Measurements from ENCODE around the gene XPOT.

Gene XPOT

GRCh38 chr12:64459394-64459891 is 55.3 kb downstream of the XPOT start:
- H3K9ac ChIP-seq (ENCODE audit: low read depth in 1 of 2, low read length in 2 of 2) = peak overlapping the region; percentile 19 to 36
- peaks cover 14 to 15% of the 10 kb centered on the region in 2 donors for H3K36me3 ChIP-seq (ENCODE audit: control insufficient read depth in 2 of 2, insufficient read depth in 2 of 2, low read length in 2 of 2)
- peaks cover 6 to 7% of the 10 kb centered on the region in 2 donors for H3K4me1 ChIP-seq (ENCODE audit: control insufficient read depth in 2 of 2, insufficient read depth in 2 of 2, low read length in 2 of 2)
- peak overlapping the region; percentile 29 to 41 for H3K27ac ChIP-seq (ENCODE audit: low read depth in 2 of 2, low read length in 2 of 2)
- H3K9me3 ChIP-seq (ENCODE audit: control insufficient read depth in 2 of 2, low read length in 2 of 2) = no peaks in the 10 kb centered on the region
- H3K27me3 ChIP-seq (ENCODE audit: control insufficient read depth in 2 of 2, insufficient read depth in 2 of 2, low read length in 2 of 2) = no peaks in the 10 kb centered on the region
- H3K4me3 ChIP-seq (ENCODE audit: low read length in 2 of 2) = peak overlapping the region; percentile 50 to 53

DNA sequence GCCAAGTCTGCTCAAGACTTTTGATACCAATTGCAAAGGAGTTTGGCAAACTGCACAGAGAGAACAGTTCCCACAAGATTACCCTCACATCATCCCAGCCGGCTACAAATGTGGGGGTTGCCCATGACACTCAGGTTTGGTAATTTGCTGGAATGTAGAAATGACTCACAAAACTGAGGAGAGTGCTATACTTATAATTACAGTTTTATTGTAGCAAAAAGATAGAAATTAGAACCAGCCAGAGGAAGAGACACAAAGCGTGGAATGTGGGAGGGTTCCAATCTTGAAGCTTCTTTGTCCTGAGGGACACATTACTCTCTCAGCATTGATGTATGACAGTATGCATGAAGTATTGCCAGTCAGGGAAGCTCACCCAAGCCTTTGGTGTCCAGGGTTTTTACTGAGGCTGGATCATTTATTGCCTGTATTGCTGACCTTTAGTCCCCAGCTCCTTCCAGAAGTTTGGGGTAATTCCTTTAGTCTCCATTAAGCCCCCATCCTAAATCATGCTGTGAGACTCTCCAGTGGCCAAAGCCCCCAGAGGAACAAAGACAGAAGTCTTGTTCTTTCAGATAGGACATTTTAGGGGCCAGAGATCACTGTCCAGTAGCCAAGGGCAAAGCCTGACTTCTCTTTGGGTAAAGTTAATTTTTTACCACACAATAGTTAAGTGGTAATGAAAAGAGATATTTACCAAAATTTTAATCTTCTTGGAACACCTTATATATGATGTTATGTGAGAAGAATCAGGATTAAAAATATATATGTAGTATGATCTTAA is 57.6 kb downstream of the XPOT start:
- Histone ChIP-seq H3K36me3 (ENCODE audit: control insufficient read depth in 2 of 2, insufficient read depth in 2 of 2, low read length in 2 of 2) (peaks cover 29 to 32% of the 10 kb centered on the region in 2 donors), H3K9ac (ENCODE audit: low read depth in 1 of 2, low read length in 2 of 2) (no peak overlapping the region), H3K27me3 (ENCODE audit: control insufficient read depth in 2 of 2, insufficient read depth in 2 of 2, low read length in 2 of 2) (no peaks in the 10 kb centered on the region), H3K4me3 (ENCODE audit: low read length in 2 of 2) (no peak overlapping the region), H3K27ac (ENCODE audit: low read depth in 2 of 2, low read length in 2 of 2) (no peak overlapping the region), H3K9me3 (ENCODE audit: control insufficient read depth in 2 of 2, low read length in 2 of 2) (no peaks in the 10 kb centered on the region), H3K4me1 (ENCODE audit: control insufficient read depth in 2 of 2, insufficient read depth in 2 of 2, low read length in 2 of 2) (peaks cover 4 to 6% of the 10 kb centered on the region in 2 donors)

GRCh38 chr12:64466178-64466577 is 62.0 kb downstream of the XPOT start:
- no peaks in the 10 kb centered on the region for H3K9me3 ChIP-seq (ENCODE audit: control insufficient read depth in 2 of 2, low read length in 2 of 2)
- H3K27ac ChIP-seq (ENCODE audit: low read depth in 2 of 2, low read length in 2 of 2) = no peak overlapping the region
- no peaks in the 10 kb centered on the region for H3K27me3 ChIP-seq (ENCODE audit: control insufficient read depth in 2 of 2, insufficient read depth in 2 of 2, low read length in 2 of 2)
- H3K4me1 ChIP-seq (ENCODE audit: control insufficient read depth in 2 of 2, insufficient read depth in 2 of 2, low read length in 2 of 2) = no peaks in the 10 kb centered on the region
- H3K9ac ChIP-seq (ENCODE audit: low read depth in 1 of 2, low read length in 2 of 2) = no peak overlapping the region
- no peak overlapping the region for H3K4me3 ChIP-seq (ENCODE audit: low read length in 2 of 2)
- H3K36me3 ChIP-seq (ENCODE audit: control insufficient read depth in 2 of 2, insufficient read depth in 2 of 2, low read length in 2 of 2) = peaks cover 52 to 53% of the 10 kb centered on the region in 2 donors

- no peaks in the 10 kb centered on the region for H3K9me3 ChIP-seq (ENCODE audit: control insufficient read depth in 2 of 2, low read length in 2 of 2)
- H3K4me1 ChIP-seq (ENCODE audit: control insufficient read depth in 2 of 2, insufficient read depth in 2 of 2, low read length in 2 of 2) = no peaks in the 10 kb centered on the region
- no peak overlapping the region for H3K9ac ChIP-seq (ENCODE audit: low read depth in 1 of 2, low read length in 2 of 2)
- no peaks in the 10 kb centered on the region for H3K27me3 ChIP-seq (ENCODE audit: control insufficient read depth in 2 of 2, insufficient read depth in 2 of 2, low read length in 2 of 2)
- H3K27ac ChIP-seq (ENCODE audit: low read depth in 2 of 2, low read length in 2 of 2) = no peak overlapping the region
- no peak overlapping the region for H3K4me3 ChIP-seq (ENCODE audit: low read length in 2 of 2)
- peaks cover 55 to 61% of the 10 kb centered on the region in 2 donors for H3K36me3 ChIP-seq (ENCODE audit: control insufficient read depth in 2 of 2, insufficient read depth in 2 of 2, low read length in 2 of 2)
Observed at GRCh38 chr12:64468966-64469365, 64.8 kb downstream of the XPOT start.

GRCh38 chr12:64469455-64470142 is 65.4 kb downstream of the XPOT start:
- Histone ChIP-seq H3K27me3 (ENCODE audit: control insufficient read depth in 2 of 2, insufficient read depth in 2 of 2, low read length in 2 of 2) (no peaks in the 10 kb centered on the region), H3K4me1 (ENCODE audit: control insufficient read depth in 2 of 2, insufficient read depth in 2 of 2, low read length in 2 of 2) (no peaks in the 10 kb centered on the region), H3K4me3 (ENCODE audit: low read length in 2 of 2) (no peak overlapping the region), H3K9me3 (ENCODE audit: control insufficient read depth in 2 of 2, low read length in 2 of 2) (no peaks in the 10 kb centered on the region), H3K36me3 (ENCODE audit: control insufficient read depth in 2 of 2, insufficient read depth in 2 of 2, low read length in 2 of 2) (peaks cover 53 to 55% of the 10 kb centered on the region in 2 donors), H3K27ac (ENCODE audit: low read depth in 2 of 2, low read length in 2 of 2) (no peak overlapping the region), H3K9ac (ENCODE audit: low read depth in 1 of 2, low read length in 2 of 2) (no peak overlapping the region)

- Histone ChIP-seq H3K9ac (ENCODE audit: low read depth in 1 of 2, low read length in 2 of 2) (no peak overlapping the region), H3K36me3 (ENCODE audit: control insufficient read depth in 2 of 2, insufficient read depth in 2 of 2, low read length in 2 of 2) (peaks cover 54 to 56% of the 10 kb centered on the region in 2 donors), H3K4me3 (ENCODE audit: low read length in 2 of 2) (no peak overlapping the region), H3K27ac (ENCODE audit: low read depth in 2 of 2, low read length in 2 of 2) (no peak overlapping the region), H3K4me1 (ENCODE audit: control insufficient read depth in 2 of 2, insufficient read depth in 2 of 2, low read length in 2 of 2) (no peaks in the 10 kb centered on the region), H3K27me3 (ENCODE audit: control insufficient read depth in 2 of 2, insufficient read depth in 2 of 2, low read length in 2 of 2) (no peaks in the 10 kb centered on the region), H3K9me3 (ENCODE audit: control insufficient read depth in 2 of 2, low read length in 2 of 2) (peaks cover 0 to 2% of the 10 kb centered on the region in 2 donors)
Observed at GRCh38 chr12:64470495-64470894, 66.3 kb downstream of the XPOT start.

GRCh38 chr12:64473176-64473575 is 69.0 kb downstream of the XPOT start:
- no peaks in the 10 kb centered on the region for H3K4me1 ChIP-seq (ENCODE audit: control insufficient read depth in 2 of 2, insufficient read depth in 2 of 2, low read length in 2 of 2)
- no peak overlapping the region for H3K4me3 ChIP-seq (ENCODE audit: low read length in 2 of 2)
- H3K27ac ChIP-seq (ENCODE audit: low read depth in 2 of 2, low read length in 2 of 2) = no peak overlapping the region
- H3K36me3 ChIP-seq (ENCODE audit: control insufficient read depth in 2 of 2, insufficient read depth in 2 of 2, low read length in 2 of 2) = peaks cover 35 to 49% of the 10 kb centered on the region in 2 donors
- no peak overlapping the region for H3K9ac ChIP-seq (ENCODE audit: low read depth in 1 of 2, low read length in 2 of 2)
- H3K9me3 ChIP-seq (ENCODE audit: control insufficient read depth in 2 of 2, low read length in 2 of 2) = peaks cover 0 to 2% of the 10 kb centered on the region in 2 donors
- H3K27me3 ChIP-seq (ENCODE audit: control insufficient read depth in 2 of 2, insufficient read depth in 2 of 2, low read length in 2 of 2) = no peaks in the 10 kb centered on the region

DNA sequence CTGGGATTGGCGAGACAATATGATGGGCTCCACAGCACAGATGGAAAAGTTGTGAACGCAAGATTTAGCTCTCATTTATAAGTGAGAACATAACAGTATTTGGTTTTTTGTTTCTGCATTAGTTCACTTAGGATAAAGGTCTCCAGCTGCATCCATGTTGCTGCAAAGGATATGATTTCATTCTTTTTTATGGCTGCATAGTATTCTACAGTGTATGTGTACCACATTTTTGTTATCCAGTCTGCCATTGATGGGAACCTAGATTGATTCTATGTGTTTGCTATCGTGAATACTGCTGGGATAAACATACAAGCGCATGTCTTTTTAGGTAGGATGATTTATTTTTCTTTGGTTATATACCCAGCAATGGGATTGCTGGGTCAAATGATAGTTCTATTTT is 71.3 kb downstream of the XPOT start:
- H3K27ac ChIP-seq (ENCODE audit: low read depth in 2 of 2, low read length in 2 of 2) = no peak overlapping the region
- H3K27me3 ChIP-seq (ENCODE audit: control insufficient read depth in 2 of 2, insufficient read depth in 2 of 2, low read length in 2 of 2) = no peaks in the 10 kb centered on the region
- no peaks in the 10 kb centered on the region for H3K4me1 ChIP-seq (ENCODE audit: control insufficient read depth in 2 of 2, insufficient read depth in 2 of 2, low read length in 2 of 2)
- H3K4me3 ChIP-seq (ENCODE audit: low read length in 2 of 2) = no peak overlapping the region
- H3K9ac ChIP-seq (ENCODE audit: low read depth in 1 of 2, low read length in 2 of 2) = no peak overlapping the region
- peaks cover 29 to 37% of the 10 kb centered on the region in 2 donors for H3K36me3 ChIP-seq (ENCODE audit: control insufficient read depth in 2 of 2, insufficient read depth in 2 of 2, low read length in 2 of 2)
- peaks cover 0 to 2% of the 10 kb centered on the region in 2 donors for H3K9me3 ChIP-seq (ENCODE audit: control insufficient read depth in 2 of 2, low read length in 2 of 2)

DNA sequence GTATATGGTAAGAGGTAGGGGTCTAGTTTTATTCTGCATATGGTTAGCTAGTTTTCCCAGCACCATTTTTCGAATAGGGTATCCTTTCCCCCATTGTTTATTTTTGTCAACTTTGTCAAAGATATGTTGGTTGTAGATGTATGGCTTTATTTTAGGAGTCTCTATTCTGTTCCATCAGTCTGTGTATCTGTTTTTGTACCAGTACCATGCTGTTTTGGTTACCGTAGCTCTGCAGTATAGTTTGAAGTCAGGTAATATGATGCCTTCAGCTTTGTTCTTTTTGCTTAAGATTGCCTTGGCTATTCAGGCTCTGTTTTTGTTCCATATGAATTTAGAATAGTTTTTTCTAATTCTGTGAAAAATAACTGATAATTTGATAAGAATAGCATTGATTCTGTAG is 72.7 kb downstream of the XPOT start:
- H3K4me3 ChIP-seq (ENCODE audit: low read length in 2 of 2) = no peak overlapping the region
- no peaks in the 10 kb centered on the region for H3K27me3 ChIP-seq (ENCODE audit: control insufficient read depth in 2 of 2, insufficient read depth in 2 of 2, low read length in 2 of 2)
- no peak overlapping the region for H3K9ac ChIP-seq (ENCODE audit: low read depth in 1 of 2, low read length in 2 of 2)
- H3K27ac ChIP-seq (ENCODE audit: low read depth in 2 of 2, low read length in 2 of 2) = no peak overlapping the region
- no peaks in the 10 kb centered on the region for H3K4me1 ChIP-seq (ENCODE audit: control insufficient read depth in 2 of 2, insufficient read depth in 2 of 2, low read length in 2 of 2)
- peaks cover 0 to 2% of the 10 kb centered on the region in 2 donors for H3K9me3 ChIP-seq (ENCODE audit: control insufficient read depth in 2 of 2, low read length in 2 of 2)
- H3K36me3 ChIP-seq (ENCODE audit: control insufficient read depth in 2 of 2, insufficient read depth in 2 of 2, low read length in 2 of 2) = peaks cover 28 to 36% of the 10 kb centered on the region in 2 donors

DNA sequence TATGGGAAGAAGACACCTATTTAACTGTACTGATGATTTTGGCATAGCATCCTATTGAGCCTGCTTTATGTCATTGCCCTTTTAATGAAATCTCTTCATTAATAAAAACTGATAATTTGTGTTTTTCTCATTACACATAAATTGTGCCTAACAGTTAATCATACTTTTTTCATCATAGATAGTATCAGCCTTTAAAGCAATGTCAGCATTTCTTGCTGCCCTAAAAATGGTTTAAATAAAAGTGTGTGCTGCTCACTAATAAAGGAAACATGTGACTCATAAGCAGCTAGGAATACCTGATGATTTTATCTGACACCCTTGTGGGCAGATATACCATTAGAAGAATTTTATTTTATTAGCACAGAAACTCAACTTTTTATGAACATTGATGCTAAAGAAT is 74.5 kb downstream of the XPOT start:
- Histone ChIP-seq H3K9me3 (ENCODE audit: control insufficient read depth in 2 of 2, low read length in 2 of 2) (peaks cover 0 to 2% of the 10 kb centered on the region in 2 donors), H3K27ac (ENCODE audit: low read depth in 2 of 2, low read length in 2 of 2) (no peak overlapping the region), H3K4me1 (ENCODE audit: control insufficient read depth in 2 of 2, insufficient read depth in 2 of 2, low read length in 2 of 2) (no peaks in the 10 kb centered on the region), H3K4me3 (ENCODE audit: low read length in 2 of 2) (no peak overlapping the region), H3K27me3 (ENCODE audit: control insufficient read depth in 2 of 2, insufficient read depth in 2 of 2, low read length in 2 of 2) (no peaks in the 10 kb centered on the region), H3K36me3 (ENCODE audit: control insufficient read depth in 2 of 2, insufficient read depth in 2 of 2, low read length in 2 of 2) (peaks cover 29 to 34% of the 10 kb centered on the region in 2 donors), H3K9ac (ENCODE audit: low read depth in 1 of 2, low read length in 2 of 2) (no peak overlapping the region)

Measured in mucosa of rectum (tissue), 2 donors.